Embryonic facial prominence (tissue), 1 donor: Measurements from ENCODE around the gene RAB14.
"Not testable (repeated sequence)": the region's sequence is repeated elsewhere in the genome, so short reads cannot be mapped to it uniquely, and the experiment has no call there.

Experiments used
- DNase-seq: peaks from one replicate; pipeline ENCODE4 v3.0.0-alpha.2; 2016; ENCODE audit errors: extremely low spot score

RAB14 gene

GRCh38 chr9:121191235-121191634, 10.4 kb downstream of the RAB14 start:
- no peak for DNase-seq

GRCh38 chr9:121189660-121190059, 12.0 kb downstream of the RAB14 start:
- DNase-seq, result no peak

- DNase-seq, result no peak
Observed at GRCh38 chr9:121189006-121189405, 12.7 kb downstream of the RAB14 start.

GRCh38 chr9:121187636-121188305, 13.9 kb downstream of the RAB14 start:
- no peak for DNase-seq

GRCh38 chr9:121185774-121186403, 15.8 kb downstream of the RAB14 start:
- no peak for DNase-seq

- no peak for DNase-seq
Observed at GRCh38 chr9:121185178-121185745, 16.4 kb downstream of the RAB14 start.

- no peak for DNase-seq
Observed at GRCh38 chr9:121184463-121184862, 17.2 kb downstream of the RAB14 start.

GRCh38 chr9:121183666-121184423, 17.8 kb downstream of the RAB14 start:
- no peak for DNase-seq

GRCh38 chr9:121182989-121183388, 18.7 kb downstream of the RAB14 start:
- DNase-seq, result no peak

GRCh38 chr9:121182101-121182836, 19.4 kb downstream of the RAB14 start:
- no peak for DNase-seq

- no peak for DNase-seq
Observed at GRCh38 chr9:121179930-121180681, 21.6 kb downstream of the RAB14 start.

GRCh38 chr9:121179373-121179721, 22.3 kb downstream of the RAB14 start:
- DNase-seq, result not testable (repeated sequence)

- DNase-seq, result no peak
Observed at GRCh38 chr9:121178676-121179372, 22.8 kb downstream of the RAB14 start.

- no peak for DNase-seq
Observed at GRCh38 chr9:121173501-121173900, 28.2 kb downstream of the RAB14 start.

- DNase-seq, result no peak
Observed at GRCh38 chr9:121172726-121173487, 28.8 kb downstream of the RAB14 start.

GRCh38 chr9:121171236-121171635, 30.4 kb downstream of the RAB14 start:
- no peak for DNase-seq

- no peak for DNase-seq
Observed at GRCh38 chr9:121169094-121169601, 32.5 kb downstream of the RAB14 start.

GRCh38 chr9:121168052-121168451, 33.6 kb downstream of the RAB14 start:
- no peak for DNase-seq

- no peak for DNase-seq
Observed at GRCh38 chr9:121160025-121160424, 41.6 kb downstream of the RAB14 start.

GRCh38 chr9:121157939-121158338, 43.7 kb downstream of the RAB14 start:
- DNase-seq, result no peak
